CD4-positive, alpha-beta T cell (primary cell): ENCODE results near the gene CRIP2. TPM values are rescaled to one million over a fixed set of nuclear protein-coding genes. Genes with fewer than 3 reads are reported as not detected.

ENCODE experiments used
- ATAC-seq: fragments of 200-7000 bp; cut with Tn5 transposase; one replicate; pipeline ENCODE4 v1.10.0; 2022; ENCODE audit warnings: mild to moderate bottlenecking; ENCODE audit not compliant: poor library complexity
- CTCF ChIA-PET: fragments of 350-600 bp; sonication (Branson Sonifier 250); formaldehyde crosslinking; loops from one replicate; lab custom pipeline; 2021; ENCODE audit warnings: antibody characterized with exemption, inconsistent platforms; lab: Charles Lee
- POLR2A ChIA-PET: fragments of 350-600 bp; sonication (Branson Sonifier 250); formaldehyde crosslinking; loops from one replicate; lab custom pipeline; 2021; ENCODE audit warnings: antibody characterized with exemption, inconsistent platforms; lab: Charles Lee
- DNase-seq, 14 experiments: peaks; one replicate each; pipeline ENCODE4 v3.0.0-alpha.2; 2013 to 2020; ENCODE audit warnings: mixed read lengths in 2 of 14
- H3K27ac ChIP-seq, 2 donors: one replicate each; pipeline versions ENCODE4 v1.5.1 to v1.7.0; 2013; ENCODE audit warnings: low read length in 2 of 2, low read depth in 1 of 2, mild to moderate bottlenecking in 1 of 2
- H3K27me3 ChIP-seq, 2 experiments: 1 replicate in 1 of 2; 2 replicates in 1 of 2; pipeline versions ENCODE4 v1.6.1 to v1.7.0; 2013; ENCODE audit warnings: low read length in 2 of 2, control low read depth in 1 of 2, mild to moderate bottlenecking in 1 of 2, moderate library complexity in 1 of 2; ENCODE audit not compliant: insufficient read depth in 2 of 2, control insufficient read depth in 1 of 2
- H3K36me3 ChIP-seq: one replicate; pipeline ENCODE4 v1.6.1; 2013; ENCODE audit warnings: low read length, control low read depth; ENCODE audit not compliant: insufficient read depth
- H3K4me1 ChIP-seq: one replicate; pipeline ENCODE4 v1.6.1; 2013; ENCODE audit warnings: low read length, control low read depth; ENCODE audit not compliant: insufficient read depth
- H3K4me3 ChIP-seq: one replicate; pipeline ENCODE4 v1.5.1; 2013; ENCODE audit warnings: mild to moderate bottlenecking, low read length, moderate library complexity
- H3K9me3 ChIP-seq, 2 experiments: 1 replicate in 1 of 2; 2 replicates in 1 of 2; pipeline versions ENCODE4 v1.6.1 to v1.7.0; 2013; ENCODE audit warnings: low read length in 2 of 2, mild to moderate bottlenecking in 2 of 2, control low read depth in 1 of 2, moderate library complexity in 1 of 2; ENCODE audit not compliant: control insufficient read depth in 1 of 2, insufficient read depth in 1 of 2
- H3K27ac Mint-ChIP-seq: one replicate; pipeline ENCODE4 v1.8.0; 2020; ENCODE audit warnings: mixed read lengths
- H3K27me3 Mint-ChIP-seq: one replicate; pipeline ENCODE4 v1.8.0; 2021; ENCODE audit warnings: mixed read lengths
- H3K36me3 Mint-ChIP-seq: one replicate; pipeline ENCODE4 v1.8.0; 2021; ENCODE audit warnings: low read depth, mixed read lengths
- H3K4me1 Mint-ChIP-seq: one replicate; pipeline ENCODE4 v1.8.0; 2021; ENCODE audit warnings: low read depth, mixed read lengths
- H3K4me3 Mint-ChIP-seq: one replicate; pipeline ENCODE4 v1.8.0; 2020; ENCODE audit warnings: mild to moderate bottlenecking, mixed read lengths
- H3K9me3 Mint-ChIP-seq: one replicate; pipeline ENCODE4 v1.8.0; 2020; ENCODE audit warnings: mixed read lengths
- CTCF ChIP-seq: fragments of 200-600 bp; IDR thresholded peaks from one replicate; pipeline ENCODE4 v1.8.0; 2022; ENCODE audit warnings: antibody characterized with exemption, mild to moderate bottlenecking
- intact Hi-C, 2 experiments: fragments of 100-400 bp; cut with DNase I in 1 of 2; cut with micrococcal nuclease in 1 of 2; formaldehyde crosslinking; loops; one replicate each; pipeline versions ENCODE4 v1.15.1 to v1.9.0; 2023 to 2025; cut with DNase I, micrococcal nuclease
- total RNA-seq, 174 experiments: library from RNA in 2 of 174; stranded (reverse) in 2 of 174; gene quantifications; one replicate each; pipeline ENCODE4 v1.2.3 and lab custom pipeline; 2021 to 2026

The CRIP2 gene
- total RNA-seq, 2 experiments from 2014 or later: 62.5 to 68.3 TPM

GRCh38 chr14:105471823-105472485 lies 2.7 kb upstream of the CRIP2 start:
- H3K4me1 ChIP-seq: peaks cover 40% of the 10 kb centered on the region
- no peak overlapping the region for H3K4me3 Mint-ChIP-seq
- peaks cover 9% of the 10 kb centered on the region for H3K36me3 ChIP-seq
- peaks cover 10% of the 10 kb centered on the region in 2 experiments for H3K27me3 ChIP-seq
- H3K4me3 ChIP-seq: no peak overlapping the region
- no peaks in the 10 kb centered on the region for H3K36me3 Mint-ChIP-seq
- H3K4me1 Mint-ChIP-seq: peaks cover 9% of the 10 kb centered on the region
- no peak overlapping the region for H3K27ac Mint-ChIP-seq
- peaks cover 0 to 5% of the 10 kb centered on the region in 2 experiments for H3K9me3 ChIP-seq
- no peaks in the 10 kb centered on the region for H3K9me3 Mint-ChIP-seq
- no peak overlapping the region for H3K27ac ChIP-seq
- TF ChIP-seq CTCF: no peak
- intact Hi-C loops: no loop called here
- no peaks in the 10 kb centered on the region for H3K27me3 Mint-ChIP-seq
- ATAC-seq: no peak
- DNase-seq: no peak
- POLR2A ChIA-PET: interaction anchor here (0.5 to 1.2 kb wide), 3 partner anchors 10 to 608 kb away, joined by 3 to 5 read pairs (median 3); no protein-coding TSS in a partner anchor
- CTCF ChIA-PET: interaction anchor here (2.0 to 4.6 kb wide), 3 partner anchors 9 to 101 kb away, joined by 8 to 28 read pairs (median 8); partner anchors contain the start of gene TEDC1

- no peak overlapping the region for H3K4me3 Mint-ChIP-seq
- H3K36me3 ChIP-seq: peaks cover 9% of the 10 kb centered on the region
- DNase-seq (no peak), ATAC-seq (no peak)
- peaks cover 46% of the 10 kb centered on the region for H3K4me1 ChIP-seq
- ChIA-PET CTCF (interaction anchor here (2.0 to 4.6 kb wide), 3 partner anchors 8 to 101 kb away, joined by 8 to 28 read pairs (median 8); partner anchors contain the start of gene TEDC1), POLR2A (interaction anchor here (0.5 to 1.6 kb wide), 4 partner anchors 10 to 609 kb away, joined by 3 to 5 read pairs (median 4); no protein-coding TSS in a partner anchor)
- no peaks in the 10 kb centered on the region for H3K9me3 Mint-ChIP-seq
- peaks cover 15% of the 10 kb centered on the region for H3K4me1 Mint-ChIP-seq
- H3K9me3 ChIP-seq: peaks cover 0 to 11% of the 10 kb centered on the region in 2 experiments
- H3K27me3 ChIP-seq: peaks cover 10% of the 10 kb centered on the region in 2 experiments
- H3K27ac ChIP-seq: no peak overlapping the region
- no peaks in the 10 kb centered on the region for H3K27me3 Mint-ChIP-seq
- no peaks in the 10 kb centered on the region for H3K36me3 Mint-ChIP-seq
- TF ChIP-seq CTCF: no peak
- intact Hi-C loops: no loop called here
- H3K27ac Mint-ChIP-seq: no peak overlapping the region
- H3K4me3 ChIP-seq: no peak overlapping the region
These were observed 2.1 kb upstream of the CRIP2 start for GRCh38 chr14:105472486-105472991.

GRCh38 chr14:105473033-105473676 lies 1.5 kb upstream of the CRIP2 start:
- Mint-ChIP-seq H3K27ac (no peak overlapping the region), H3K9me3 (no peaks in the 10 kb centered on the region), H3K36me3 (no peaks in the 10 kb centered on the region), H3K27me3 (no peaks in the 10 kb centered on the region), H3K4me3 (peak overlapping the region; percentile 20), H3K4me1 (peaks cover 16% of the 10 kb centered on the region)
- no peak for TF ChIP-seq CTCF
- POLR2A ChIA-PET: interaction anchor here (1.0 to 1.6 kb wide), 5 partner anchors 9 to 102 kb away, joined by 3 to 6 read pairs (median 4); partner anchors contain the start of gene TEDC1
- intact Hi-C loops: no loop called here
- H3K27me3 ChIP-seq: peaks cover 10% of the 10 kb centered on the region in 2 experiments
- CTCF ChIA-PET: interaction anchor here (4.6 kb wide), 1 partner anchor 17 kb away, joined by 28 read pairs; the partner anchor contains the start of gene TEDC1
- peaks cover 8% of the 10 kb centered on the region for H3K36me3 ChIP-seq
- DNase-seq: no peak
- ATAC-seq: no peak
- H3K27ac ChIP-seq: no peak overlapping the region
- H3K4me3 ChIP-seq: peak overlapping the region; percentile 59
- H3K4me1 ChIP-seq: peaks cover 51% of the 10 kb centered on the region
- H3K9me3 ChIP-seq: peaks cover 0 to 16% of the 10 kb centered on the region in 2 experiments
